OCI-LY1 (cell line): ENCODE measurements around the gene CDH19.

Experiments
- H2AFZ ChIP-seq: fragments of 200-600 bp; sonication (generic), shearing (Covaris generic); 2 replicates; pipeline ENCODE4 v1.6.0; 2014; ENCODE audit warnings: antibody characterized with exemption, mild to moderate bottlenecking, low read length
- H3F3A ChIP-seq: fragments of 200-600 bp; sonication (generic), shearing (Covaris generic); 2 replicates; pipeline ENCODE4 v1.6.0; 2014; ENCODE audit warnings: mild to moderate bottlenecking, antibody characterized with exemption, low read length, moderate library complexity; ENCODE audit not compliant: insufficient read depth
- H3K27ac ChIP-seq: fragments of 200-600 bp; sonication (generic); 2 replicates; pipeline ENCODE4 v1.5.1; 2014; ENCODE audit warnings: low read length, mixed run types, mild to moderate bottlenecking, low read depth; ENCODE audit not compliant: poor library complexity, severe bottlenecking
- H3K27me3 ChIP-seq: fragments of 200-600 bp; sonication (generic); 2 replicates; pipeline ENCODE4 v1.6.0; 2014; ENCODE audit warnings: antibody characterized with exemption, mild to moderate bottlenecking, low read length, moderate library complexity; ENCODE audit not compliant: insufficient read depth
- H3K36me3 ChIP-seq: fragments of 200-600 bp; sonication (generic); 2 replicates; pipeline ENCODE4 v1.6.1; 2014; ENCODE audit warnings: mild to moderate bottlenecking, antibody characterized with exemption, low read length, moderate library complexity, mixed read lengths; ENCODE audit not compliant: insufficient read depth
- H3K4me1 ChIP-seq: fragments of 200-600 bp; sonication (generic); 2 replicates; pipeline ENCODE4 v1.5.1; 2014; ENCODE audit warnings: mild to moderate bottlenecking, low read length, moderate library complexity; ENCODE audit not compliant: insufficient read depth, severe bottlenecking
- H3K4me2 ChIP-seq: fragments of 200-600 bp; sonication (generic), shearing (Covaris generic); 2 replicates; pipeline ENCODE4 v1.6.1; 2014; ENCODE audit warnings: low read length
- H3K4me3 ChIP-seq: fragments of 200-600 bp; sonication (generic); 2 replicates; pipeline ENCODE4 v1.5.1; 2014; ENCODE audit warnings: low read length, low read depth, mild to moderate bottlenecking, mixed read lengths; ENCODE audit not compliant: poor library complexity, severe bottlenecking
- H3K79me2 ChIP-seq: fragments of 200-600 bp; shearing (Covaris generic); 2 replicates; pipeline ENCODE4 v1.6.1; 2016; ENCODE audit warnings: mixed run types, low read length, mixed read lengths; ENCODE audit not compliant: insufficient read depth
- H3K9ac ChIP-seq: fragments of 200-600 bp; sonication (generic), shearing (Covaris generic); 2 replicates; pipeline ENCODE4 v1.6.1; 2014; ENCODE audit warnings: mild to moderate bottlenecking, low read length, mixed read lengths
- H3K9me2 ChIP-seq: fragments of 200-600 bp; sonication (generic), shearing (Covaris generic); 2 replicates; pipeline ENCODE4 v1.6.1; 2014; ENCODE audit warnings: low read depth, mild to moderate bottlenecking, low read length, mixed read lengths
- H3K9me3 ChIP-seq: fragments of 200-600 bp; shearing (Covaris generic); 2 replicates; pipeline ENCODE4 v1.6.1; 2014; ENCODE audit warnings: low read length, mixed read lengths
- H4K20me1 ChIP-seq: fragments of 200-600 bp; sonication (generic), shearing (Covaris generic); 2 replicates; pipeline ENCODE4 v1.6.0; 2016; ENCODE audit warnings: mild to moderate bottlenecking, low read length; ENCODE audit not compliant: insufficient read depth
- CTCF ChIP-seq: fragments of 200-600 bp; sonication (generic), shearing (Covaris generic); IDR thresholded peaks from 2 replicates; pipeline ENCODE4 v1.5.1; 2017; ENCODE audit warnings: mild to moderate bottlenecking, antibody characterized with exemption, low read length, moderate library complexity, mixed read lengths
- EZH2 ChIP-seq: fragments of 200-600 bp; sonication (generic), shearing (Covaris generic); IDR thresholded peaks from 2 replicates; pipeline ENCODE4 v1.8.0; 2017; ENCODE audit warnings: borderline replicate concordance, mixed run types, mild to moderate bottlenecking, antibody characterized with exemption, low read length, moderate library complexity, mixed read lengths

CDH19 gene

DNA sequence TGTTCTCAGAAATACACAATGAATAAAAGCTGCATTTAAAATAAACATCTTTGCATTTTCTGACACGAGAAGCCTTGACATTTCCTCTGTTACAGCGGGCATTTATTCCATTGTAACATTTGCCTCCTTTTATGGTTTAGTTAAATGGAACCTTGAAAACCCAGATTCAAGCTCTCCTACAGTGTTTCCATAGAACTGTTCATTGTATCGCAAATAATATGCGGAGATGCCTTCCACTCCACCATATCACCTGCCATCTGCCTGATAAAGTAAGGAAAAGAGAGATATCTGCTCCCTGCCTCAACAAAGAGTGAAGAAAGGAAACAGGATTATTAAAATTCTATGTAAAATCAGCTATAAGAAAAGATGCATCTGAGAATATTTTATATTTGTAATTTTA lies 69.8 kb downstream of the CDH19 start:
- H3K36me3 ChIP-seq, result no peaks in the 10 kb centered on the region
- H3K27ac ChIP-seq, result no peak overlapping the region

DNA sequence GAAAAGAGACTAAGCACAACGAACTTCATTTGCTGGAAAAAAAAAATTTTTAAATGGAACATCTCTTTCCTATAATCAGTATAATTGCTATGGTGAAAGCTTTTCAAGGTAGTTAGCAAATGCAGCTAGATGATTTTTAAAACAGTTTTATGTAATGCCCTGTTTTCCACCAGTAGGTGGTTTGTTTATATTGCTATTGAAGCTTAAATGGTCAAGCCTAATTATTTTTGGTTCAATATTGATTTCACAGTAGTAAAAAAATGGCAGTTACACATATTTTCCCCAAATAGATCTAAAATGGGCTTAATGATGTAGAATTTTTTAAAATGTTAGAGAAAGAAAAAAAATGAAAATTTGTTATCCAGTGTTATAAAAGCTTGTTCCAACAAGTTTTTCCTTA lies 70.2 kb downstream of the CDH19 start:
- TF ChIP-seq CTCF (no peak), EZH2 (no peak)
- Histone ChIP-seq H3K79me2 (no peaks in the 10 kb centered on the region), H4K20me1 (no peaks in the 10 kb centered on the region), H3K4me2 (no peak overlapping the region), H2AFZ (no peak overlapping the region), H3F3A (no peaks in the 10 kb centered on the region), H3K9ac (no peak overlapping the region), H3K27ac (no peak overlapping the region), H3K9me2 (no peaks in the 10 kb centered on the region), H3K4me1 (no peaks in the 10 kb centered on the region), H3K36me3 (no peaks in the 10 kb centered on the region), H3K4me3 (no peak overlapping the region), H3K27me3 (no peaks in the 10 kb centered on the region), H3K9me3 (no peaks in the 10 kb centered on the region)

More for the DNA sequence above, 69.8 kb downstream of the CDH19 start:
- no peaks in the 10 kb centered on the region for H4K20me1 ChIP-seq
- H3F3A ChIP-seq, result no peaks in the 10 kb centered on the region
- H3K9ac ChIP-seq, result no peak overlapping the region
- no peaks in the 10 kb centered on the region for H3K4me1 ChIP-seq
- H3K27me3 ChIP-seq, result no peaks in the 10 kb centered on the region
- no peaks in the 10 kb centered on the region for H3K9me3 ChIP-seq
- no peaks in the 10 kb centered on the region for H3K9me2 ChIP-seq
- no peak for TF ChIP-seq EZH2
- no peak for TF ChIP-seq CTCF
- H3K4me2 ChIP-seq, result no peak overlapping the region
- no peak overlapping the region for H3K4me3 ChIP-seq
- no peak overlapping the region for H2AFZ ChIP-seq
- no peaks in the 10 kb centered on the region for H3K79me2 ChIP-seq

- Histone ChIP-seq H2AFZ (no peak overlapping the region), H3K36me3 (no peaks in the 10 kb centered on the region), H3K9ac (no peak overlapping the region), H3K79me2 (no peaks in the 10 kb centered on the region), H3K9me3 (no peaks in the 10 kb centered on the region), H3K4me2 (no peak overlapping the region), H3F3A (no peaks in the 10 kb centered on the region), H3K4me3 (no peak overlapping the region), H3K27me3 (no peaks in the 10 kb centered on the region), H4K20me1 (no peaks in the 10 kb centered on the region), H3K4me1 (no peaks in the 10 kb centered on the region), H3K27ac (no peak overlapping the region), H3K9me2 (no peaks in the 10 kb centered on the region)
- TF ChIP-seq CTCF, result no peak
- no peak for TF ChIP-seq EZH2
Measured at GRCh38 chr18:66523219-66523991, 80.5 kb downstream of the CDH19 start.
